Stimulated activated CD8-positive, alpha-beta memory T cell treated with anti-CD3 and anti-CD28 coated beads, Interleukin-2, amount 100 ng/mL, for 48 hours (primary cell): ENCODE data around the gene TF.

ENCODE experiments used
- DNase-seq, 2 donors: peaks; one replicate each; pipeline ENCODE4 v3.0.0-alpha.2; 2020; ENCODE audit warnings: low read depth in 2 of 2

Gene TF

GRCh38 chr3:133747373-133747772 is 1.2 kb downstream of the TF start:
- DNase-seq, result no peak

- DNase-seq, result no peak
These were observed 1.9 kb downstream of the TF start for GRCh38 chr3:133747907-133748639.

DNA sequence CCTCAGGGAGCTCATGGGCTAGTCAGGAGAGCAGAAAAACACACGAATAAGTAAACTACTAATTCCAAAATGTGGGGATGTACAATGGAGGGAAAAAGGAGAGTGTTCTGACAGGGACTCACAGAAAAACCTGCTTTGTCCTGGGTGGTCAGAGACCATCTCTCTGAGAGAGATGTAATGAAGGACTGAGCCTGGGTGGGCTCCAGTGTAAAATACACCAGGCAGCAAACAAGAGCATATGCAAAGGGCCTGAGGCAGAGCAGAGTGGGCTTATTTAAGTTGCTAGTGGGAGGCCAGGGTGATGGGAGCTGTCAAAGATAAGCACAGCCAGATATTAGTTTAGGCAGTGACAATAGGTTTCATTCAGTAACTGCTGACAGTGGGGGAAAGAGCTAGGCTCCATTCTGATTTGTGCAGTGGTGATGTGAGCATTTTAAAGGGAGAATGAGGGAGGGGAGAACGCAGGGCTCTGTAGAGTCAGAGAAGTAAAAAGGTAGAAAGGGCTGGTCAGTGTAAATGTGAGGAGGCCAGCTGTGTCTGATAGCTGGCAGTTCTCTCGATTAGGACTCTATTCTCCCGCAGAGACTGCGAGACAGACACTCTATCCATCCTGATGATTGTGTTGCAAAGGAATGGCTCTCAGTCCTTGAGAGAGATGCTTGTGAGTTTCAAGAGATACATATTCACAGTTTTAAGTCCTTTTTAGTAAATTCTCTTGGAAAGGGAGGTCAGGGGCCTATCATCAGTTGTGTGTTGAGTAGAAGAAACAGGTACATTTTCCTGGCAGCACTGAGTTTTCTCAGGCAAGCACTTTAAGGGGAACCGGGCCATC is 3.5 kb downstream of the TF start:
- DNase-seq, result no peak

GRCh38 chr3:133750259-133750656 is 4.1 kb downstream of the TF start:
- DNase-seq, result no peak

DNA sequence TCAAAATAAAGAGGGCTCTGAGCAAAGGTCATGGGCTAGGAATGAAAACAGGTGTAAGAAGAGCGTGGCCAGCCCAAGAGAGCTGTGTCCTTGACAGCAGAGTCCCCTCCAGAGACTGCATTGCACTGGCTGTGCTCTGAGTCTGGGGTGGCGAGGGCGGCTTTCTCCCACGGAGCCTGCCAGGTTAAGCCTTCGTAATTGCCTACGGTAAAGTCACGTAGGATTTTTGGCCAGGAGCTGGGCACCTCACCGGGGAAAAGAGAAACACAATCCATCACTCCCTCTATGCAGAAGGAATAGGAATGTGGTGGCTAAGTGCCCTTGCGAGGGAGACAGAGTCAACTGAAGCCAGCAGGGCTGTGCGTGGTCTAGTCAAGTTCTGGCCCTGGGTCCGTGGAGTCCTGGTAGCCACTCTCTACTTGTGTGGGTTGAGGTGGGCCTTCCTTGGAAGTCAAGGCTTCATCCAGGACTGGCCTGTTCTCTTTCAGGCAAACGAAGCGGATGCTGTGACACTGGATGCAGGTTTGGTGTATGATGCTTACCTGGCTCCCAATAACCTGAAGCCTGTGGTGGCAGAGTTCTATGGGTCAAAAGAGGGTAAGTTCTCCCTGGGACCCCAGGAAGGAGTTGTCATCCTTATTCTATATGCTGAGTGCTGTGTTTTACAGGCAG is 7.0 kb downstream of the TF start:
- DNase-seq, result no peak

DNA sequence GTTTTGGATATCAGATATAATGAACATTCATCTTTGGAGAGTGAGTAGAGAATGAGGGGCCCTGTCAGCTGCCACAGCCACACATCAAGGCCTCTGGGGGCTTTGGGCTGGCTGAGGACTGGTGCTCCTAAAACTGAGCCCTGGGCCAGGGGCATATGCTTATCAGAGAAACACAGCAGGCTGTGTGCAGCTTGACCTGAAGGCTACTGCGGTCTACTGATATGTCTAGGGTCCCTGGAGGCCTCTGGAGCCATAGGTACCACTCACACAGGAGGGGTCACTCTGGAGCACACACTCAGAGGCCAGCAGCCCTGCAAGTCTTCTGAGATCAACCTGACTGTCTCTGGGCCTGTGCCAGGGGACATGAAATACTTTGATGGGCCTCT is 7.6 kb downstream of the TF start:
- no peak for DNase-seq

- DNase-seq, result no peak
These were observed 8.3 kb downstream of the TF start for GRCh38 chr3:133754455-133754854.

GRCh38 chr3:133754973-133755828 is 9.0 kb downstream of the TF start:
- DNase-seq, result no peak

DNA sequence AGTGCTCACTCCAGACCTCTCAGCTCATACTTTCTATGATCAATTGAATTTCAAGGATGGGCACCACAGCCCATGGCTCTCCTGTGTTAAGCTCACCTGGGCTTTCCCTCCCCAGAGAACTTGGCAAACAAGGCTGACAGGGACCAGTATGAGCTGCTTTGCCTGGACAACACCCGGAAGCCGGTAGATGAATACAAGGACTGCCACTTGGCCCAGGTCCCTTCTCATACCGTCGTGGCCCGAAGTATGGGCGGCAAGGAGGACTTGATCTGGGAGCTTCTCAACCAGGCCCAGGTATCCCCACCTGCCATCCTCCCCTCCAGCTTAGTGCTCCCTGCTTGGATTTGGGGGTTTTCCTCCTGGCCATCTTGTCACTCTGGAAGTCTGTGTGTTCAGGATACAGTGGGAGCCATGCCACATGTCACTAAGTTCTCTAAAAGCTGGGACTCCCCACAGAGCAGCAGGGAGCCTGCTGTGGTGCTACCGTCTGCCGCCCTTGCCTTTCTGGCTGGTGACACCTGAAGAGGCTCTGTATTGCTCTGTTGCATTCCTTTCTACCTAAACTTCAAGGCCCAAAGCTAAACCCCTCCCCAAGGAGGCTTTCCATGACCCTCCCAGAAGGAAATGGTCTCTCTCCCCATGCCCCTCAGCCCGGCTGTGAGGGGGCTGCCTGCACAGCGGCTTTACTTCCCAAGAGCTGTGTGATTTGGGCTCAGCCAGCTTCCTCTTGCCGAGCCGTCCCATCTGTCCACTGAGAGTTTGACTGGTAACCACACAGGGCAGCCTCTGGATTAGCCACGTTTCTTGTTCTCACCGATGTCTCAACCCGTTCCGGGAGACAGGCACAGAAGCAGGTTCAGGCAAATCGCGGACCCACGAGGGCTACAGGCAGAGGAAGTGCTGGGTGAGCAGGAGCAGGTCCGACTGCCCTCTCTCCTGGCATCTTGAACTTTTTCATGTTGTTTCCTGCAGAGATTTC is 10.8 kb downstream of the TF start:
- DNase-seq, result no peak

- DNase-seq, result no peak
These were observed 11.7 kb downstream of the TF start for GRCh38 chr3:133757701-133758567.

- DNase-seq, result no peak
These were observed 12.4 kb downstream of the TF start for GRCh38 chr3:133758568-133758928.

- DNase-seq, result no peak
These were observed 13.0 kb downstream of the TF start for GRCh38 chr3:133758964-133759739.

DNA sequence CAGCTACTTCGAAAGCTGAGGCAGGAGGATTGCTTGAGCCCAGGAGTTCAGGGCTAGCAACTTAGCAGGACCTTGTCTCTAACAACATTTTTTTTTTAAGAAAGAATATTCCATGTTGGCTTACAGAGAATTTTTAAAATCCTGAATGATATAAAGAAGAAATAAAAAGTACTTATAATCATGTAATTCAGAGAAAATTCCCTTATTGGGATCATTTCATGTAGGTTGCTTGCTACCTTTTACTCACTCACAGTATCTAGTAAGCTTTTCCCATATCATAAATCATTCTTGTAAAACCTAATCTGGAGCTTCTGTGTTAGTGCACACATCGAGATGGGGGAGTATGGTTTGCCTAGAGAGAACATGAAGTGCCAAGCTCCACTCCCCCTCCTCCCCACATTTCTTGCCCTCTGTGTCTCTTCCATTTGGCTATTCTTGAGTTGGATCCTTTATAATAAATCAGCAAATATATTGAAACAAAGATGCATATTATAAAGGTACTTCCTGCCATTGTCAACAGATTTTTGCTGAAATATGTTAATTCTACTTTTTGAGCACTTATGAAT is 13.6 kb downstream of the TF start:
- no peak for DNase-seq

GRCh38 chr3:133760916-133761315 is 14.7 kb downstream of the TF start:
- no peak for DNase-seq

DNA sequence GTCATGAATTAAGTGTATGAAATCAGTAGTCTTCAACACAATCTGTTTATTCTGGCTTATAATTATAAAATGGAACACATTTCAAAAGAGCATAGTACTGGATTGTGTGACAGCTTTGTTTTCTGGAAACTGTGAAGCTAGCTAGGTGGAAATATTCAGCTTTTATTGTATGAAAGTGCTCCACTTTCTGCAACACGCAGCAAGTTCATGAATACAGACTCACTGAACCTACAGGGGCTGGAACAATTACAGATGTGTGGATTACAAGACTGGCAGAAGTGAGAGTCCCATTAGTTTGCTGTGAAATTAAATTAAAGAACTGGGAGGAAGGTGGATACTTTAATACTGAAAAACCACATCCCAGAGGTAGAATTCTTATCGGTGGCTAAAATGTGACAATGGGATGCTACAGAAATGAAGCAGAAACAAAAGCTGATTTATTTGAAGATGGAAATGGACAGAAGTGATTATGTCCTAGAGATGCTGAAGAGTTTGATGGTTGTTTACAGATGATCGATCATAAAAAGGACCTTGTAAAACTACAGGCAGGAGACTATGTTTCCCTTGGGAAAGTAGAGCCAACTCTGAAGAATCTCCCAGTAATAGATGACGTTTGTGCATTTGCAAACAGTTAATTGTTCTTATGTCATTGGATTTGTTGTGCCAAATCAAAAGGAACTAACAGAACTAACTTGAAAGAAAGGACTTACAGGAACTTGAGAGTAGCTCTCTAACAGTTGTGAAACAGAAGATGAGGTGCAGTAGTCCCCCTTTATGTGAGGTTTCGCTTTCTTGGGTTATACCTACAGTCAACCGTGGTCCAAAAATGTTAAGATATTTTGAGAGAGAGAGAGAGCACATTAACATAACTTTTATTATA is 15.7 kb downstream of the TF start:
- DNase-seq, result no peak

DNA sequence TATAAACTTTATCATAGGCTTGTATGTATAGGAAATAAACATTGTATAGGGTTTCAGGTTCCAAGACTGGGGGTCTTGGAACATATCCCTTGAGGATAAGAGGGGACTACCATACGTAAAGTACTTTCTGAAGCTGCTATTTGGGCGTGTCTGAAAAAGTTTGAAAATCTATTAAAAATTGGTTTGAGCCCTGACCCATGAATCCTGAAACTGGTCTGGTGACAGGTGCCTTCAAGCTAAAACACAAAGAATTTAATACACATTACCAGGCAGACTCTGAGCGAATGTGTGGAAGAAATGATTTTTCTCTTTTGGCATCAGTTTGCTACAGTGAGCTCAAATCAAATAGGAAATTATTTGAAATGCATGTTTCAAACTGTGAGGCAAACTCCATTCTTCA is 16.3 kb downstream of the TF start:
- DNase-seq, result no peak
